Natural killer cell (primary cell): ENCODE results near the gene MEIOSIN. TPM values are rescaled to one million over a fixed set of nuclear protein-coding genes. Genes with fewer than 3 reads are reported as not detected.

Source experiments
- ATAC-seq, 3 donors: fragments of 150-1000 bp in 2 of 3; fragments of 200-7000 bp in 1 of 3; cut with Tn5 transposase; 1 replicate in 1 of 3; 2 replicates in 2 of 3; pipeline ENCODE4 v1.10.0; 2021; ENCODE audit warnings: mild to moderate bottlenecking in 2 of 3, moderate library complexity in 2 of 3
- DNase-seq, 2 donors: peaks; one replicate each; pipeline versions ENCODE4 v3.0.0 to v3.0.0-alpha.2; 2013 to 2021; ENCODE audit warnings: mixed read lengths in 1 of 2
- H3K27ac ChIP-seq: one replicate; pipeline ENCODE4 v1.5.1; 2013; ENCODE audit warnings: mild to moderate bottlenecking, low read length
- H3K27me3 ChIP-seq: one replicate; pipeline ENCODE4 v1.6.1; 2013; ENCODE audit warnings: low read length; ENCODE audit not compliant: control insufficient read depth, insufficient read depth
- H3K36me3 ChIP-seq: one replicate; pipeline ENCODE4 v1.6.1; 2013; ENCODE audit warnings: low read length; ENCODE audit not compliant: control insufficient read depth, insufficient read depth
- H3K4me1 ChIP-seq: one replicate; pipeline ENCODE4 v1.6.1; 2013; ENCODE audit warnings: low read length; ENCODE audit not compliant: control insufficient read depth, insufficient read depth
- H3K4me3 ChIP-seq: one replicate; pipeline ENCODE4 v1.5.1; 2013; ENCODE audit warnings: low read length
- H3K9me3 ChIP-seq: one replicate; pipeline ENCODE4 v1.6.1; 2013; ENCODE audit warnings: low read length; ENCODE audit not compliant: control insufficient read depth, insufficient read depth
- H3K27ac Mint-ChIP-seq, 2 donors: one replicate each; pipeline ENCODE4 v1.8.0; 2022; ENCODE audit warnings: mild to moderate bottlenecking in 2 of 2, mixed read lengths in 2 of 2, moderate library complexity in 1 of 2
- H3K27me3 Mint-ChIP-seq, 2 donors: one replicate each; pipeline ENCODE4 v1.8.0; 2022; ENCODE audit warnings: low read depth in 2 of 2, mixed read lengths in 2 of 2
- H3K36me3 Mint-ChIP-seq: one replicate; pipeline ENCODE4 v1.8.0; 2022; ENCODE audit warnings: mixed read lengths
- H3K4me1 Mint-ChIP-seq, 2 donors: one replicate each; pipeline ENCODE4 v1.8.0; 2022; ENCODE audit warnings: mixed read lengths in 2 of 2
- H3K4me3 Mint-ChIP-seq: one replicate; pipeline ENCODE4 v1.8.0; 2022; ENCODE audit warnings: mild to moderate bottlenecking, moderate library complexity, mixed read lengths
- H3K9me3 Mint-ChIP-seq, 2 donors: one replicate each; pipeline ENCODE4 v1.8.0; 2022; ENCODE audit warnings: mixed read lengths in 2 of 2
- CTCF ChIP-seq: fragments of 200-600 bp; IDR thresholded peaks from one replicate; pipeline ENCODE4 v1.8.0; 2022; ENCODE audit warnings: antibody characterized with exemption
- WGBS: methylation state at CpG from one replicate; pipeline ENCODE4 v1.1.7; 2013; ENCODE audit warnings: missing lambda C conversion rate; ENCODE audit not compliant: insufficient coverage; 5-methylcytosine and 5-hydroxymethylcytosine counted together
- intact Hi-C: fragments of 100-400 bp; cut with micrococcal nuclease; formaldehyde crosslinking; loops from one replicate; pipeline ENCODE4 v1.14.2; 2022
- total RNA-seq, 4 donors: library from RNA; stranded (reverse); fragments of 120-200 nt in 1 of 4; gene quantifications; one replicate each; pipeline versions ENCODE4 v1.2.3 to v1.2.4, GENCODE V29; 2013 to 2022

MEIOSIN gene
- total RNA-seq, 3 donors from 2014 or later (not counting 1 experiment from before 2014, with no cell fraction given), result not detected

GRCh38 chr19:45785781-45786532, 52.7 kb downstream of the MEIOSIN start:
- TF ChIP-seq CTCF, result no peak
- H3K27ac ChIP-seq, result no peak overlapping the region
- H3K9me3 ChIP-seq, result no peaks in the 10 kb centered on the region
- DNase-seq (no peak), ATAC-seq (no peak)
- no peaks in the 10 kb centered on the region for H3K27me3 ChIP-seq
- no peaks in the 10 kb centered on the region for H3K9me3 Mint-ChIP-seq
- H3K4me3 ChIP-seq, result no peak overlapping the region
- peaks cover 7% of the 10 kb centered on the region for H3K4me1 ChIP-seq
- H3K27me3 Mint-ChIP-seq, result no peaks in the 10 kb centered on the region
- H3K27ac Mint-ChIP-seq, result no peak overlapping the region
- intact Hi-C loops, result no loop called here
- peaks cover 26% of the 10 kb centered on the region for H3K36me3 ChIP-seq
- peaks cover 14% of the 10 kb centered on the region for H3K36me3 Mint-ChIP-seq
- no peak overlapping the region for H3K4me3 Mint-ChIP-seq
- 96% methylated on average over 57 of the region's 57 CpGs for WGBS
- H3K4me1 Mint-ChIP-seq, result peaks cover 10 to 32% of the 10 kb centered on the region in 2 donors

- no peaks in the 10 kb centered on the region for H3K27me3 ChIP-seq
- intact Hi-C loops, result no loop called here
- peaks cover 13% of the 10 kb centered on the region for H3K4me1 ChIP-seq
- Mint-ChIP-seq H3K4me1 (peaks cover 14 to 34% of the 10 kb centered on the region in 2 donors), H3K27ac (no peak overlapping the region), H3K4me3 (no peak overlapping the region), H3K27me3 (no peaks in the 10 kb centered on the region), H3K36me3 (peaks cover 14% of the 10 kb centered on the region), H3K9me3 (no peaks in the 10 kb centered on the region)
- H3K27ac ChIP-seq, result no peak overlapping the region
- no peak for DNase-seq
- 98% methylated on average over 21 of the region's 21 CpGs for WGBS
- H3K4me3 ChIP-seq, result no peak overlapping the region
- H3K9me3 ChIP-seq, result no peaks in the 10 kb centered on the region
- no peak for ATAC-seq
- H3K36me3 ChIP-seq, result peaks cover 26% of the 10 kb centered on the region
- no peak for TF ChIP-seq CTCF
Observed at GRCh38 chr19:45786533-45786894, 53.3 kb downstream of the MEIOSIN start.

- ATAC-seq (no peak), DNase-seq (no peak)
- H3K9me3 Mint-ChIP-seq, result no peaks in the 10 kb centered on the region
- no peak overlapping the region for H3K27ac Mint-ChIP-seq
- peaks cover 14% of the 10 kb centered on the region for H3K36me3 Mint-ChIP-seq
- intact Hi-C loops, result no loop called here
- no peak for TF ChIP-seq CTCF
- Histone ChIP-seq H3K27ac (no peak overlapping the region), H3K27me3 (no peaks in the 10 kb centered on the region), H3K9me3 (no peaks in the 10 kb centered on the region), H3K36me3 (peaks cover 26% of the 10 kb centered on the region), H3K4me3 (no peak overlapping the region), H3K4me1 (peaks cover 32% of the 10 kb centered on the region)
- H3K27me3 Mint-ChIP-seq, result no peaks in the 10 kb centered on the region
- H3K4me1 Mint-ChIP-seq, result peaks cover 34 to 50% of the 10 kb centered on the region in 2 donors
- WGBS, result 98% methylated on average over 15 of the region's 15 CpGs
- no peak overlapping the region for H3K4me3 Mint-ChIP-seq
Observed at GRCh38 chr19:45789035-45789786, 56.0 kb downstream of the MEIOSIN start.
